ENCODE measurements around the gene RCAN1. TPM values are rescaled to one million over a fixed set of nuclear protein-coding genes. Genes with fewer than 3 reads are reported as not detected.
"Not testable (repeated sequence)": the region's sequence is repeated elsewhere in the genome, so short reads cannot be mapped to it uniquely, and the experiment has no call there.

The RCAN1 gene
- total RNA-seq, 1 donor from 2014 or later = 9.1 TPM

DNA sequence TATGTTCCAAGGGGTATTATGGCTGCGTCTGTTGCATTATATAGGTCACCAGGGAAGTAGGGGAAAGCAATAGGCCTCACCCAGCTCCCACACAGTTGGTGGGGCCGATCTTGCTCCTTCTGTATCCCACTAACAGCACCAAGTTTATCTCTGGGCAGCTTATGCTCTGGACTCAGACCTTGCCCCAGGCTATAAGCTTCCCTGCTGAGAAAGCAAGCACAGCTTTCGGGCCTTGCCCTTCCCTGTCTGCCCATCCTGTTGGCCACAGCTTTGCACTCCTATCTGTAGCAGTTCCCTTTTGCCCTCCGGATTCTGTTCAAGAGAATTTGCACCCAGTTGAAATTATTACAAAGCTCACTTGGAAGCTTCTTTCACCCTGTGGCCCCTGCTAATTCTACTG is 115.8 kb downstream of the RCAN1 start:
- Mint-ChIP-seq H3K4me1 (ENCODE audit: unreplicated experiment) (peaks cover 3% of the 10 kb centered on the region), H3K4me3 (ENCODE audit: unreplicated experiment) (no peak overlapping the region), H3K27ac (ENCODE audit: unreplicated experiment) (no peak overlapping the region), H3K36me3 (ENCODE audit: low read depth, unreplicated experiment) (no peaks in the 10 kb centered on the region), H3K27me3 (ENCODE audit: unreplicated experiment) (peaks cover 3% of the 10 kb centered on the region), H3K9me3 (ENCODE audit: unreplicated experiment) (no peaks in the 10 kb centered on the region)
- TF ChIP-seq, protein P1, sequence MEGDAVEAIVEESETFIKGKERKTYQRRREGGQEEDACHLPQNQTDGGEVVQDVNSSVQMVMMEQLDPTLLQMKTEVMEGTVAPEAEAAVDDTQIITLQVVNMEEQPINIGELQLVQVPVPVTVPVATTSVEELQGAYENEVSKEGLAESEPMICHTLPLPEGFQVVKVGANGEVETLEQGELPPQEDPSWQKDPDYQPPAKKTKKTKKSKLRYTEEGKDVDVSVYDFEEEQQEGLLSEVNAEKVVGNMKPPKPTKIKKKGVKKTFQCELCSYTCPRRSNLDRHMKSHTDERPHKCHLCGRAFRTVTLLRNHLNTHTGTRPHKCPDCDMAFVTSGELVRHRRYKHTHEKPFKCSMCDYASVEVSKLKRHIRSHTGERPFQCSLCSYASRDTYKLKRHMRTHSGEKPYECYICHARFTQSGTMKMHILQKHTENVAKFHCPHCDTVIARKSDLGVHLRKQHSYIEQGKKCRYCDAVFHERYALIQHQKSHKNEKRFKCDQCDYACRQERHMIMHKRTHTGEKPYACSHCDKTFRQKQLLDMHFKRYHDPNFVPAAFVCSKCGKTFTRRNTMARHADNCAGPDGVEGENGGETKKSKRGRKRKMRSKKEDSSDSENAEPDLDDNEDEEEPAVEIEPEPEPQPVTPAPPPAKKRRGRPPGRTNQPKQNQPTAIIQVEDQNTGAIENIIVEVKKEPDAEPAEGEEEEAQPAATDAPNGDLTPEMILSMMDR (IDR thresholded peaks at IDR 0.05; ENCODE audit: unreplicated experiment) = no peak
- DNase-seq (ENCODE audit: low spot score) = no peak

DNA sequence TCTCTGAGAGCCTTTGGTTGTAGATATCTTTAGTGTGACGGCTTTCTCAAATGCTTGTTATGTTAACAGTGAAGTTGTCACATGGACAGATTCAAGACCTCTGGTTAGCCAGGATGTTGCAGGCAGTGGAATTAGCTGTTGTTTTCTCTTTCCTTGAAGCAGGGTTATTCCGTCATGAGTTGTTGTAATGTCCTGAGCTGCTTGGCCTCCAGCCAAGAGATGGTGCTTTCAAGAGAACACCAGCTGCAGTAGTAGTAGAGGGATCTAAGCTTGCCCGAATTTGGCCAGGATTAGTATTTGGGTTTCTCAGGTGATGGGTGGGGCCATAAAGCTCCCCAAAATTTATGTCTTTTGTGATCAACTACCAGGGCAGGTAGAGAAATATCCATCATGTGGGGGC is 116.3 kb downstream of the RCAN1 start:
- TF ChIP-seq, protein P1 (IDR thresholded peaks at IDR 0.05; ENCODE audit: unreplicated experiment) = no peak
- no peaks in the 10 kb centered on the region for H3K36me3 Mint-ChIP-seq (ENCODE audit: low read depth, unreplicated experiment)
- H3K27me3 Mint-ChIP-seq (ENCODE audit: unreplicated experiment) = peaks cover 3% of the 10 kb centered on the region
- no peaks in the 10 kb centered on the region for H3K4me1 Mint-ChIP-seq (ENCODE audit: unreplicated experiment)
- no peak overlapping the region for H3K27ac Mint-ChIP-seq (ENCODE audit: unreplicated experiment)
- H3K4me3 Mint-ChIP-seq (ENCODE audit: unreplicated experiment) = no peak overlapping the region
- H3K9me3 Mint-ChIP-seq (ENCODE audit: unreplicated experiment) = no peaks in the 10 kb centered on the region
- DNase-seq (ENCODE audit: low spot score) = no peak

DNA sequence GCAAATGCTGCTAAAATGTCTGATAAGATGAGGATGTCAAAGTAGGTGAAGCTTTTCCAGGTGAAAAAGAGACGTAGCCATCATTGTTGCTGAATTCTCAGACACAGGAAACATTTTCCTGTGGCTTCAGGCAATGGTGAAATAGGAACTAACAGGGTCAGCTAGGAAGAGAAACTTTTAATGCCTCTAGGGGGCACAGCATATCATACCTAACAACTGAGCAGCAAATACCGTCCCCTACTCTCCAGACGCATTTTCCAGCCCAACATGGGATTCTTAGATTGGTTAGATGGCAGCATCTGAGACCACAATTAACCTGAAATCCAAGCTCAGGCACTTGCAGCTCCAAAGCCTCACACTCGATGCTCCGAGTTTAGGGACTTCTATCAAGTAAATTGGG is 131.1 kb downstream of the RCAN1 start:
- not testable (repeated sequence) for DNase-seq (ENCODE audit: low spot score); H3K36me3 Mint-ChIP-seq (ENCODE audit: low read depth, unreplicated experiment); H3K9me3 Mint-ChIP-seq (ENCODE audit: unreplicated experiment); H3K4me1 Mint-ChIP-seq (ENCODE audit: unreplicated experiment); H3K27me3 Mint-ChIP-seq (ENCODE audit: unreplicated experiment); H3K4me3 Mint-ChIP-seq (ENCODE audit: unreplicated experiment); H3K27ac Mint-ChIP-seq (ENCODE audit: unreplicated experiment)

DNA sequence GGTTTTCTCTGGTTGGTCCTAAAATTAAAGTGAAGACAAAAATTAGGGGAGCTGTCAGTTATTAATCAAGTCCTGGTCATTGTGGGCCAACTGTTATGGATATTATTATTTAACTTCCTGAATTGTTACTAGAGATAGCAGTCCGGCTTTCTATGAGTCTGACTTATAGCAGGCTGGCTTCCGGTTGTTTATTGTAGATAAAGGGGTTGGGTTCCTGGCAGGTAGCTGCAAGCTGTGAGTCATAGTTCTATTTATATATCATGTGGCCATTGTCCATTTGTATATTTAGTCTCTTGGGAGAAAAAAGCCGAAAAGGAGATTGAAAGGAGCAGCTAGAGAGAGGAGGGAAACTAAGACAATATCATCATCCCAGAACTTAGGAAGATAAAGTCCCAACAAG is 131.5 kb downstream of the RCAN1 start:
- H3K36me3 Mint-ChIP-seq (ENCODE audit: low read depth, unreplicated experiment); H3K4me3 Mint-ChIP-seq (ENCODE audit: unreplicated experiment); H3K27ac Mint-ChIP-seq (ENCODE audit: unreplicated experiment); H3K9me3 Mint-ChIP-seq (ENCODE audit: unreplicated experiment); H3K27me3 Mint-ChIP-seq (ENCODE audit: unreplicated experiment); DNase-seq (ENCODE audit: low spot score); H3K4me1 Mint-ChIP-seq (ENCODE audit: unreplicated experiment): not testable (repeated sequence)

DNA sequence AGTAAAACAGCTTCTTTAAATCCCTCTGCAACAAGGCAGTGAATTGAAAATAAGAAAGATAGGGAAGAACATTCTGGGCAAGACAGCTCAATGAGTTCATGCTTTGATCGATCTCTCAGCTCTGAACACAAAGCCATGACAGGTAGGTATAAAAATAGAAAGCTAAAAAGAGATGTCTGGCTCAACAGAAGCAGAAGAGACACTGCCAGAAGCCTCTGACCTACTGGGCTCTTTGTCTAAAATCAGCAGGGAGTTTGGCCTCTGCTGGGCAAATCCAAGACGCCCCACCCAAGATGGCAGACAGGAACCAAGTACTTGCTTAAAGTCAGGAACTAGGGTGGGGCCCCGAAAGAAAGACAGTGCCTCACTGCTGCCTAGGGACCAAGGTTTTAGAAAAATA is 147.6 kb downstream of the RCAN1 start:
- not testable (repeated sequence) for DNase-seq (ENCODE audit: low spot score); H3K9me3 Mint-ChIP-seq (ENCODE audit: unreplicated experiment); H3K36me3 Mint-ChIP-seq (ENCODE audit: low read depth, unreplicated experiment)

More for the DNA sequence above, 147.6 kb downstream of the RCAN1 start:
- not testable (repeated sequence) for H3K27me3 Mint-ChIP-seq (ENCODE audit: unreplicated experiment); H3K4me3 Mint-ChIP-seq (ENCODE audit: unreplicated experiment); H3K4me1 Mint-ChIP-seq (ENCODE audit: unreplicated experiment); H3K27ac Mint-ChIP-seq (ENCODE audit: unreplicated experiment)

Other genes starting within 250 kb of the RCAN1 start
- gene SMIM11, start 239.6 kb downstream of the RCAN1 start, total RNA-seq (ENCODE audit: unreplicated experiment) = 2.0 TPM
- not detected for gene SMIM34, start 191.2 kb downstream of the RCAN1 start, total RNA-seq (ENCODE audit: unreplicated experiment)
- 0.26 TPM for gene KCNE1, start 102.9 kb downstream of the RCAN1 start, total RNA-seq (ENCODE audit: unreplicated experiment)
- gene CLIC6, start 53.9 kb upstream of the RCAN1 start, total RNA-seq (ENCODE audit: unreplicated experiment) = 5.4 TPM